Measurements from ENCODE around the gene SSH2. TPM values are rescaled to one million over a fixed set of nuclear protein-coding genes. Genes with fewer than 3 reads are reported as not detected.

Gene SSH2
- total RNA-seq, 1 experiment from 2014 or later: 2.8 TPM

GRCh38 chr17:29836643-29837042, 93.4 kb downstream of the SSH2 start:
- Histone ChIP-seq H3K27me3 (0 out of 2 replicates have a peak, but pooled peaks cover 2% of the 10 kb centered on the region), H3K9me3 (no peaks in the 10 kb centered on the region), H3K4me3 (no peak overlapping the region), H3K36me3 (no peaks in the 10 kb centered on the region)
- no peak for DNase-seq

GRCh38 chr17:29835435-29836351, 94.3 kb downstream of the SSH2 start:
- no peaks in the 10 kb centered on the region for H3K9me3 ChIP-seq
- peak; percentile 55 for DNase-seq

GRCh38 chr17:29833801-29834200, 96.2 kb downstream of the SSH2 start:
- H3K27me3 ChIP-seq: 0 out of 2 replicates have a peak, but pooled peaks cover 2% of the 10 kb centered on the region
- H3K36me3 ChIP-seq: no peaks in the 10 kb centered on the region
- no peaks in the 10 kb centered on the region for H3K9me3 ChIP-seq
- no peak for DNase-seq
- no peak overlapping the region for H3K4me3 ChIP-seq

More at GRCh38 chr17:29835435-29836351, 94.3 kb downstream of the SSH2 start:
- Histone ChIP-seq H3K4me3 (no peak overlapping the region), H3K36me3 (no peaks in the 10 kb centered on the region), H3K27me3 (0 out of 2 replicates have a peak, but pooled peaks cover 2% of the 10 kb centered on the region)

GRCh38 chr17:29828676-29829284, 101.2 kb downstream of the SSH2 start:
- DNase-seq: no peak
- Histone ChIP-seq H3K36me3 (no peaks in the 10 kb centered on the region), H3K4me3 (no peak overlapping the region), H3K9me3 (no peaks in the 10 kb centered on the region), H3K27me3 (no peaks in the 10 kb centered on the region)

- Histone ChIP-seq H3K27me3 (no peaks in the 10 kb centered on the region), H3K36me3 (no peaks in the 10 kb centered on the region), H3K4me3 (no peak overlapping the region), H3K9me3 (no peaks in the 10 kb centered on the region)
- DNase-seq: no peak
Observed at GRCh38 chr17:29827179-29827578, 102.8 kb downstream of the SSH2 start.

- Histone ChIP-seq H3K36me3 (no peaks in the 10 kb centered on the region), H3K9me3 (no peaks in the 10 kb centered on the region), H3K27me3 (no peaks in the 10 kb centered on the region), H3K4me3 (no peak overlapping the region)
- DNase-seq: no peak
Observed at GRCh38 chr17:29826114-29826692, 103.8 kb downstream of the SSH2 start.

GRCh38 chr17:29825604-29826003, 104.4 kb downstream of the SSH2 start:
- no peaks in the 10 kb centered on the region for H3K9me3 ChIP-seq
- no peaks in the 10 kb centered on the region for H3K27me3 ChIP-seq
- no peak for DNase-seq
- no peak overlapping the region for H3K4me3 ChIP-seq
- H3K36me3 ChIP-seq: no peaks in the 10 kb centered on the region

- Histone ChIP-seq H3K4me3 (no peak overlapping the region), H3K9me3 (no peaks in the 10 kb centered on the region), H3K27me3 (no peaks in the 10 kb centered on the region), H3K36me3 (no peaks in the 10 kb centered on the region)
- no peak for DNase-seq
Observed at GRCh38 chr17:29821897-29822296, 108.1 kb downstream of the SSH2 start.

GRCh38 chr17:29820425-29820824, 109.6 kb downstream of the SSH2 start:
- H3K27me3 ChIP-seq: no peaks in the 10 kb centered on the region
- no peak for DNase-seq
- H3K4me3 ChIP-seq: no peak overlapping the region
- H3K9me3 ChIP-seq: no peaks in the 10 kb centered on the region
- H3K36me3 ChIP-seq: no peaks in the 10 kb centered on the region

GRCh38 chr17:29807520-29808361, 122.3 kb downstream of the SSH2 start:
- no peaks in the 10 kb centered on the region for H3K9me3 ChIP-seq
- DNase-seq: peak; percentile 50
- H3K4me3 ChIP-seq: no peak overlapping the region
- no peaks in the 10 kb centered on the region for H3K27me3 ChIP-seq
- no peaks in the 10 kb centered on the region for H3K36me3 ChIP-seq

- H3K27me3 ChIP-seq: no peaks in the 10 kb centered on the region
- H3K36me3 ChIP-seq: no peaks in the 10 kb centered on the region; the same call in 1 of the 2 replicates
- H3K9me3 ChIP-seq: no peaks in the 10 kb centered on the region
- H3K4me3 ChIP-seq: no peak overlapping the region
- DNase-seq: no peak
Observed at GRCh38 chr17:29802246-29802645, 127.8 kb downstream of the SSH2 start.

GRCh38 chr17:29800457-29800856, 129.6 kb downstream of the SSH2 start:
- Histone ChIP-seq H3K36me3 (no peaks in the 10 kb centered on the region; the same call in 1 of the 2 replicates), H3K4me3 (no peak overlapping the region), H3K27me3 (no peaks in the 10 kb centered on the region), H3K9me3 (no peaks in the 10 kb centered on the region)
- DNase-seq: no peak

- DNase-seq: no peak
- Histone ChIP-seq H3K4me3 (no peak overlapping the region), H3K27me3 (no peaks in the 10 kb centered on the region), H3K36me3 (no peaks in the 10 kb centered on the region), H3K9me3 (no peaks in the 10 kb centered on the region)
Observed at GRCh38 chr17:29796652-29797051, 133.4 kb downstream of the SSH2 start.

- Histone ChIP-seq H3K9me3 (no peaks in the 10 kb centered on the region), H3K36me3 (no peaks in the 10 kb centered on the region), H3K4me3 (no peak overlapping the region), H3K27me3 (no peaks in the 10 kb centered on the region)
- no peak for DNase-seq
Observed at GRCh38 chr17:29793501-29793900, 136.5 kb downstream of the SSH2 start.

GRCh38 chr17:29791336-29792080, 138.5 kb downstream of the SSH2 start:
- peaks cover 3% of the 10 kb centered on the region; the same call in 1 of the 2 replicates for H3K36me3 ChIP-seq
- DNase-seq: no peak
- H3K9me3 ChIP-seq: no peaks in the 10 kb centered on the region
- no peak overlapping the region for H3K4me3 ChIP-seq
- H3K27me3 ChIP-seq: no peaks in the 10 kb centered on the region

Data from MG63 (cell line).